ENCODE data around the gene C1QTNF8. TPM values are rescaled to one million over a fixed set of nuclear protein-coding genes. Genes with fewer than 3 reads are reported as not detected.

The C1QTNF8 gene
- total and polyA plus RNA-seq, 2 experiments from 2014 or later, result 0.15 TPM; not detected in 1

DNA sequence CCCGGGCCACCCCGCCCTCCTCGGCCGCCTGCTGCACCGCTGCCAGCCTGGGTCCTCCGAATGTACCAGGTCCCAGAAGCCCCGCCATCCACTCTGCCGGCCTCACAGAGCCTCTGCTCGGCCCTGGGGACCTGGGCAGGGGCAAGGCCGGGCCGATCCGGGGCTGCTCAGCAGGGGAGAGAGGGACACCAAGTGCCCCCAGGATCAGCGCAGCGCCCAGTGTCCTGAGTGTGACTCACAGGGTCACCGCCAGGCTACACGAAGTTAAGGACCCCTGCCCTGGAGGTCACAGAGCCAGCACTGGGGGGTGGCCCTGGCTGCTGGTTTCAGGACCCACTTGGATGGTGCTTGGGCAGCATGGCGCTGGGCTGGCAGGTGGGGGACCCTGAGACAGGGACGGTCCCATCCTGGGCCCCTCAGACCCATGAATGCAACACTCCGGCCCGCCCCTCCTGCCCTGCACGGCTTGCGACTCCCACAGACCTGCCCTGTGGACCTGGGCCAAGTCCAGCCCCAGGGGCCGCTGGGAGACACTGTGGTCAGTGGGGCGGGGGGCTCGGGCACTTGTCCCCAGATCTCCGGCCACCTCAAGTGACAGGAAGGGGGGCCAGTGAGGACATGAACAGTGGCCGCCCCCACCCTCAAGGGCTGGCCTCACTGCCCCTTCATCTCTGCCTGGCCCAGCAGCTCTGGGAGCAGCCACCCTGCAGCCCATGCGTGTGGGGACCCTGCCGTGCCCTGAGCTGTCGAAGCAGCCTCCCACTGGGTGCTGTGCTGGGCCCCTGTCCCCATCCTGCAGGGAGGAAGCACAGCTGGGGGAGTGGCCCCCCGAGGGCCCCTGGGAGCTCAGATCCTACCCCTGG lies 46.7 kb downstream of the C1QTNF8 start:
- H3K4me3 ChIP-seq, result no peak overlapping the region
- no peaks in the 10 kb centered on the region for H3K4me1 ChIP-seq (ENCODE audit: low read depth)
- H3K27ac ChIP-seq, result no peak overlapping the region
- H3K9me3 ChIP-seq (ENCODE audit: low read depth), result no peaks in the 10 kb centered on the region
- DNase-seq (ENCODE audit: low read depth in 1 of 2, low spot score in 1 of 2), result no peak
- TF ChIP-seq, protein P1, sequence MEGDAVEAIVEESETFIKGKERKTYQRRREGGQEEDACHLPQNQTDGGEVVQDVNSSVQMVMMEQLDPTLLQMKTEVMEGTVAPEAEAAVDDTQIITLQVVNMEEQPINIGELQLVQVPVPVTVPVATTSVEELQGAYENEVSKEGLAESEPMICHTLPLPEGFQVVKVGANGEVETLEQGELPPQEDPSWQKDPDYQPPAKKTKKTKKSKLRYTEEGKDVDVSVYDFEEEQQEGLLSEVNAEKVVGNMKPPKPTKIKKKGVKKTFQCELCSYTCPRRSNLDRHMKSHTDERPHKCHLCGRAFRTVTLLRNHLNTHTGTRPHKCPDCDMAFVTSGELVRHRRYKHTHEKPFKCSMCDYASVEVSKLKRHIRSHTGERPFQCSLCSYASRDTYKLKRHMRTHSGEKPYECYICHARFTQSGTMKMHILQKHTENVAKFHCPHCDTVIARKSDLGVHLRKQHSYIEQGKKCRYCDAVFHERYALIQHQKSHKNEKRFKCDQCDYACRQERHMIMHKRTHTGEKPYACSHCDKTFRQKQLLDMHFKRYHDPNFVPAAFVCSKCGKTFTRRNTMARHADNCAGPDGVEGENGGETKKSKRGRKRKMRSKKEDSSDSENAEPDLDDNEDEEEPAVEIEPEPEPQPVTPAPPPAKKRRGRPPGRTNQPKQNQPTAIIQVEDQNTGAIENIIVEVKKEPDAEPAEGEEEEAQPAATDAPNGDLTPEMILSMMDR (IDR thresholded peaks at IDR 0.05; ENCODE audit: low read depth, low read length), result no peak
- H3K36me3 ChIP-seq, result no peaks in the 10 kb centered on the region
- no peaks in the 10 kb centered on the region for H3K27me3 ChIP-seq

DNA sequence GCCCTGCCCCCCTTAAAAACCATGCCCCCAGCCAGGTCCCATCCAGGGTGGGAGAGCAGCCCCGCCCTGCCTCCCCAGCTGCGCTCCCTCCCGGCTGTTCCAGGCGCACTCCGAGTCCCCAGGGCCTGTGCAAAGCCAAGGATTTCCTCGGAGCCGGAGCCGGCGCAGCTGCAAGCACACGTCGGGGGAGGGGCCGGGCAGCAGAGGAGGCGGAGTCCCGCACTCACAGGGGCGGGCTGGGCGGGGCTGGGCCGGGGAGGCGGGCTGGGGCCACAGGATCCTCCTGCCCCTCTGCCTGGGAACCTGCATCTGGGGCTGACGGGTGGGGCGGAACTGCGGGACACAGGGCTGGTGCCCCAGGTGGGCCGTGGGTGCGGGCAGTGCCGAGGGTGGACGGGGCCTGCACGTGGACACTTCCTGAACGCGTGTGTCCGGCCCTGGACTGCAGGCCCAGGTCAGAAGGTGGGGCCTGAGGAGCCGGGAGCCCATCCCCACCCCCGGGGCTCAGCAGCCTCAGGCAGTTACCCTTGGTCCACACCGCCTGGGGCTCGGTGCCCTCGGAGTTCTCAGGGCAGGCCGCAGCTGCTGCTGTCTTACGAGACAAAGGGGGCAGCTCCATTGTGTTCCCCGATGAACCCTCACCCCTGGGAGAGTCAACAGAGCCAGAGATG lies 47.5 kb downstream of the C1QTNF8 start:
- no peak overlapping the region for H3K27ac ChIP-seq
- no peaks in the 10 kb centered on the region for H3K4me1 ChIP-seq (ENCODE audit: low read depth)
- peak; percentile 61 to 83 for DNase-seq (ENCODE audit: low read depth in 1 of 2, low spot score in 1 of 2)
- no peaks in the 10 kb centered on the region for H3K36me3 ChIP-seq
- no peaks in the 10 kb centered on the region for H3K9me3 ChIP-seq (ENCODE audit: low read depth)
- no peaks in the 10 kb centered on the region for H3K27me3 ChIP-seq
- TF ChIP-seq, protein P1 (IDR thresholded peaks at IDR 0.05; ENCODE audit: low read depth, low read length), result no peak
- no peak overlapping the region for H3K4me3 ChIP-seq

DNA sequence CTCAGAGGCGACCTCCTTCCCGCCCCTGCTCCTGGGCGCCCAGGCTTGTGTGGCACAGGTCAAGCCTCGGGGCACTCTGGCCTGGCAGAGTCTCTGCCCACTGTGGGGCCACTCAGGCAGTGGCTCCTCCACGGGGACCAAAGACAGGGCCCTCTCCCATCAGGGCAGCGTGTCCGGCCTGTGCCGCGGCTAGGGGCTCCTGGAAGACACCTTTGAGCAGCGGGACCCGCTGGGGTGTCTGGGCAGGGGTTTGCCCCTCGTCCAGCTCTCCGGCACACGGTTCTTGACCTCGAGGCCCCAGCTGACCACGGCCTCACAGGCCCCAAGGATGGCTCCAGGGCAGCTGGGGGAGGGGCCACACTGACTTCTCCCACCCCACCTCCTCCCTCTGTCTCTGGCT lies 48.2 kb downstream of the C1QTNF8 start:
- no peaks in the 10 kb centered on the region for H3K27me3 ChIP-seq
- TF ChIP-seq, protein P1 (IDR thresholded peaks at IDR 0.05; ENCODE audit: low read depth, low read length), result no peak
- no peaks in the 10 kb centered on the region for H3K36me3 ChIP-seq
- H3K27ac ChIP-seq, result no peak overlapping the region
- H3K9me3 ChIP-seq (ENCODE audit: low read depth), result no peaks in the 10 kb centered on the region
- H3K4me3 ChIP-seq, result no peak overlapping the region
- H3K4me1 ChIP-seq (ENCODE audit: low read depth), result no peaks in the 10 kb centered on the region
- DNase-seq (ENCODE audit: low read depth in 1 of 2, low spot score in 1 of 2), result no peak

DNA sequence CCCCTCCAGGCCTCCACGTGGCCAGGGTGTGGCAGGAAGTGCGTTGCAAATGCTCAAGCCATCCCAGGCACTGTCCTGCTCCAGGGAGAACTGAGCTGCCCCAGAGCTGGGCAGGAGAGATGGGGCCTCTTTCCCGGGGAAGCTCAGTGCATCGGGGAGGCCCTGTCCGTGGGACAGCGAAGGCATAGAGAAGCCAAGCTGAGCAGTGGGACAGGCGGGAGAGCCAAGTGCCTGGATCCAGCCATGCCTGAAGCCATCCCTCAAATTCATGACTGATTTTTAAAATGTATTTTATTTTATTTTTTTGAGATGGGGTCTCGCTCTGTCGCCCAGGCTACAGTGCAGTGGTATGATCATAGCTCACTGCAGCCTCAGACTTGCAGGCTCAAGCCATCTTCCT lies 48.9 kb downstream of the C1QTNF8 start:
- H3K4me3 ChIP-seq, result no peak overlapping the region
- no peak for DNase-seq (ENCODE audit: low read depth in 1 of 2, low spot score in 1 of 2)
- H3K27me3 ChIP-seq, result no peaks in the 10 kb centered on the region
- H3K36me3 ChIP-seq, result no peaks in the 10 kb centered on the region
- no peaks in the 10 kb centered on the region for H3K4me1 ChIP-seq (ENCODE audit: low read depth)
- H3K9me3 ChIP-seq (ENCODE audit: low read depth), result no peaks in the 10 kb centered on the region
- H3K27ac ChIP-seq, result no peak overlapping the region
- TF ChIP-seq, protein P1 (IDR thresholded peaks at IDR 0.05; ENCODE audit: low read depth, low read length), result no peak

DNA sequence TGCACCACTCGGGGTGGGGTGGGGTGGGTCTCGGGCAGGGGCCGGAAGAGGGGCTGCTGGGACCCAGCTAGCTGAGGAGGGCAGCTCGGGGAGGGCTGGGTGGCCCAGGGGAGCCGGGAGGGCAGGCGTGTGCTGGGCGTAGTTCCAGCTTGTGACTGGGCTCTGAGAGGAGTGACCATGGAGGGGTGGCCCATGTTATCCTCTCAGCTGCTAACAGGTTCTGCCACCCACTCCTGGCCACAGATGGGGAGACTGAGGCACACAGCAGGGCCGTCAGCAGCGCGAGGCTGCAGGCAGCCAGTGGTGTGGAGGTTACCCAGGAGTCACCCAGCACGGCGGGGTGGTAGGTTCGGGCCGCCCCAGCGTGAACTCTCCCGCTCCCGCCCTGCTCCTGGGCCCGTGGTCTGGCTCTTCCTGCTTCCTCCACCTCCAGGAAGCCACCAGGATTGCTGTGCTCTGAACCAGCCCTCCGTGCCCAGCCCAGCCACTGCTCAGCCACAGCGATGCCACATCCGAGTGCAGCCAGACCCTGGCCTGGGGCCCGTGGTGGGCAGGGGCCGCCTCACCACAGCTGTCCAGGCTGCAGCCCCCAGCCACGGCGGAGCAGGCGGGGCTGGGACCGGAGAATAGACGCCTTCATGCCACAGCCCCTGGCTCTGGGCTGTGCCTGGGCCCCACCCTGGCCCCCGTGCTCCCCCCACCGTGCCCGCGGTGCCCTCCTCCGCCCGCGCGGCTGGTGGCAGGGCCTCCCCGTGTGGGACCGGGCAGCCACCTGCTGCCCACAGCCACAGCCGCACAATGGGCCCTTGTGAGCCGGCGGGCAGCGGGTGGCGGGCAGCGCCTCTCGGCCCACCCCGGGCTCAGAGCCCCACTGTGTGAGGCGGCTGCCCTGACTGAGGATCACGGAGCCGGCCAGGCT lies 49.8 kb downstream of the C1QTNF8 start:
- TF ChIP-seq, protein P1 (IDR thresholded peaks at IDR 0.05; ENCODE audit: low read depth, low read length), result no peak
- no peaks in the 10 kb centered on the region for H3K4me1 ChIP-seq (ENCODE audit: low read depth)

More for the DNA sequence above, 49.8 kb downstream of the C1QTNF8 start:
- Histone ChIP-seq H3K9me3 (ENCODE audit: low read depth) (no peaks in the 10 kb centered on the region), H3K27me3 (no peaks in the 10 kb centered on the region), H3K27ac (no peak overlapping the region), H3K4me3 (no peak overlapping the region), H3K36me3 (no peaks in the 10 kb centered on the region)
- no peak for DNase-seq (ENCODE audit: low read depth in 1 of 2, low spot score in 1 of 2)

Measured in cardiac muscle cell (in vitro differentiated cells and primary cell).